HepG2 (cell line): ENCODE data around the gene PALM. TPM values are rescaled to one million over a fixed set of nuclear protein-coding genes. Genes with fewer than 3 reads are reported as not detected.

Experiments
- CHD2 ChIP-seq: IDR thresholded peaks from 2 replicates; pipeline ENCODE4 v1.6.1; 2011; ENCODE audit warnings: low read depth, low read length, improper control_type of control experiment
- CSRNP1 ChIP-seq: sonication (generic); formaldehyde crosslinking; IDR thresholded peaks from 2 replicates; pipeline ENCODE4 v1.8.1; 2023; ENCODE audit warnings: mild to moderate bottlenecking, missing genetic modification reagents
- ELF1 ChIP-seq: sonication (generic); formaldehyde crosslinking; IDR thresholded peaks from 2 replicates; pipeline ENCODE4 v1.4.0; 2020; ENCODE audit warnings: missing genetic modification reagents
- FIP1L1 ChIP-seq: fragments of 200-400 bp; formaldehyde crosslinking; IDR thresholded peaks from 2 replicates; pipeline ENCODE4 v1.6.1; 2018; ENCODE audit warnings: low read depth, mild to moderate bottlenecking, low read length, moderate library complexity, borderline replicate concordance; ENCODE audit not compliant: insufficient read depth
- GATA4 ChIP-seq: sonication (generic); IDR thresholded peaks from 2 replicates; pipeline ENCODE4 v1.6.1; 2016; ENCODE audit warnings: antibody characterized with exemption, low read depth, borderline replicate concordance
- IKZF4 ChIP-seq: sonication (generic); formaldehyde crosslinking; IDR thresholded peaks from 2 replicates; pipeline ENCODE4 v1.5.1; 2020; ENCODE audit warnings: borderline replicate concordance, mild to moderate bottlenecking, low read depth, missing genetic modification reagents; ENCODE audit errors: not compliant biosample characterization
- KDM1A ChIP-seq: IDR thresholded peaks from 2 replicates; pipeline ENCODE4 v1.6.1; 2016; ENCODE audit warnings: missing compliant biosample characterization
- MTF2 ChIP-seq: sonication (generic); formaldehyde crosslinking; IDR thresholded peaks from 2 replicates; pipeline ENCODE4 v1.5.0; 2020; ENCODE audit warnings: missing genetic modification reagents, borderline replicate concordance
- MZF1 ChIP-seq: sonication (generic); formaldehyde crosslinking; IDR thresholded peaks from 2 replicates; pipeline ENCODE4 v1.8.1; 2023; ENCODE audit warnings: mild to moderate bottlenecking, missing genetic modification reagents, borderline replicate concordance
- NFRKB ChIP-seq: fragments of 450-650 bp; IDR thresholded peaks from 2 replicates; pipeline ENCODE4 v1.6.1; 2017
- NR0B2 ChIP-seq: sonication (generic); formaldehyde crosslinking; IDR thresholded peaks from 2 replicates; pipeline ENCODE4 v1.4.0; 2020; ENCODE audit warnings: mild to moderate bottlenecking, missing genetic modification reagents
- REXO4 ChIP-seq: sonication (generic); formaldehyde crosslinking; IDR thresholded peaks from 2 replicates; pipeline ENCODE4 v1.8.0; 2022; ENCODE audit warnings: missing genetic modification reagents, mild to moderate bottlenecking, borderline replicate concordance
- SIX4 ChIP-seq: sonication (generic); formaldehyde crosslinking; IDR thresholded peaks from 2 replicates; pipeline ENCODE4 v1.4.0; 2020; ENCODE audit warnings: missing genetic modification reagents
- U2AF2 ChIP-seq: fragments of 200-400 bp; formaldehyde crosslinking; IDR thresholded peaks from 2 replicates; pipeline ENCODE4 v1.6.1; 2017; ENCODE audit warnings: low read depth, mild to moderate bottlenecking, low read length
- YEATS2 ChIP-seq: sonication (generic); formaldehyde crosslinking; IDR thresholded peaks from 2 replicates; pipeline ENCODE4 v1.4.0; 2020; ENCODE audit warnings: missing genetic modification reagents, borderline replicate concordance
- ZNF136 ChIP-seq: sonication (generic); formaldehyde crosslinking; IDR thresholded peaks from 2 replicates; pipeline ENCODE4 v1.8.1; 2022; ENCODE audit warnings: low read depth, mild to moderate bottlenecking, moderate library complexity, missing genetic modification reagents
- ZNF296 ChIP-seq: sonication (generic); formaldehyde crosslinking; conservative IDR thresholded peaks from 2 replicates; pipeline ENCODE4 v1.5.0; 2020; ENCODE audit warnings: mild to moderate bottlenecking, missing genetic modification reagents
- ZNF546 ChIP-seq: sonication (generic); formaldehyde crosslinking; conservative IDR thresholded peaks from 2 replicates; pipeline ENCODE4 v1.8.1; 2023; ENCODE audit warnings: mild to moderate bottlenecking, missing genetic modification reagents
- ZNF556 ChIP-seq: sonication (generic); formaldehyde crosslinking; IDR thresholded peaks from 2 replicates; pipeline ENCODE4 v1.4.0; 2020; ENCODE audit warnings: mild to moderate bottlenecking, missing genetic modification reagents, borderline replicate concordance
- polyA plus RNA-seq, 8 experiments: library from polyadenylated mRNA; depleted of rRNA in 3 of 8; stranded (reverse) in 7 of 8; unstranded in 1 of 8; fragments of >200 nt; fragmentation: Illumina TruSeq in 4 of 8; extraction: Trizol in 4 of 8; gene quantifications; 2 replicates each; pipeline versions ENCODE4 v1.2.1 to v1.2.3, GENCODE V29; 2011 to 2016; ENCODE audit warnings: low read depth in 4 of 8, missing spikeins in 1 of 8, mixed read lengths in 1 of 8; ENCODE audit not compliant: insufficient read depth in 1 of 8
- total RNA-seq, 5 experiments: library from RNA; depleted of rRNA; stranded (reverse); fragments of >200 nt; fragmentation: Illumina TruSeq; extraction: Trizol; gene quantifications; 2 replicates each; pipeline ENCODE4 v1.2.3, GENCODE V29; 2016; ENCODE audit warnings: low read depth in 1 of 5
- TF ChIP-seq, protein P1 (sequence below): sonication (generic); formaldehyde crosslinking; conservative IDR thresholded peaks from 2 replicates; pipeline ENCODE4 v1.4.0; 2020; ENCODE audit warnings: mild to moderate bottlenecking, missing genetic modification reagents, moderate library complexity
- TF ChIP-seq, protein P2 (sequence below): sonication (generic); formaldehyde crosslinking; conservative IDR thresholded peaks from 2 replicates; pipeline ENCODE4 v1.8.0; 2022; ENCODE audit warnings: missing genetic modification reagents

PALM gene
- total and polyA plus RNA-seq, 2 of the 13 experiments (the other 11 are each of a cell fraction or from before 2014, with no cell fraction given) = 4.0 to 9.7 TPM

DNA sequence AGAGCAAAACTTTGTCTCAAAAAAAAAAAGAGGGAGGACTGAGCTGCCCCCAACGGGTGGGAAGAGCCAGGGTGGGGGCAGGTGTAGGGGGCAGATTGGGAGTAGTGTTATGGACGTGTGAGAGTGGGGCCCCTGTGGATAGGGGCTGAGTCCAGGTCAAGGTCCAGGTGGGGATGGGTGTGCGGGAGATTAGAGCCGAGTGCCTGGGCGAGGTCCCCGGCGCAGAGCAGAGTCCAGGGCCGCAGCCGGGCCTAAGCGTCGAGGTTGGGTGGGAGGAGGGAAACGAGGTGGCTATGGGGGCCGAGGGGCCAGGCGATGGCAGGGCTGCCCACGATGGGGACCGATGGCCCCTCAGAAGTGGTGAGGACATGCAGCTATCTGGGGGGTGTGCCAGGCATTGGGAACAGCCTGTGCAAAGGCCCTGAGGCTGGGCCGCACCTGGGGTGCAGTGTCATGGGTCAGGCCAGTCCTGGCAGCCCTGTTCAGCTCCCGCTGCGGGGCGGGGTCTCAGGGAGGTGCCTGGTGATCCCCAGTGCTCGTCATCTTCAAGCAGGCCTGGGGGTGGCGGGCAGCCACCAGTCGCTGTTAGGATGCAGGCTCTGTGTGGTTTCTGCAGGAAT is 29.9 kb downstream of the PALM start (continued):
- no peak for TF ChIP-seq NR0B2 (CRISPR knock-in tag)
- no peak for TF ChIP-seq MZF1 (CRISPR knock-in tag)
- TF ChIP-seq U2AF2 = no peak
- TF ChIP-seq, protein P1, sequence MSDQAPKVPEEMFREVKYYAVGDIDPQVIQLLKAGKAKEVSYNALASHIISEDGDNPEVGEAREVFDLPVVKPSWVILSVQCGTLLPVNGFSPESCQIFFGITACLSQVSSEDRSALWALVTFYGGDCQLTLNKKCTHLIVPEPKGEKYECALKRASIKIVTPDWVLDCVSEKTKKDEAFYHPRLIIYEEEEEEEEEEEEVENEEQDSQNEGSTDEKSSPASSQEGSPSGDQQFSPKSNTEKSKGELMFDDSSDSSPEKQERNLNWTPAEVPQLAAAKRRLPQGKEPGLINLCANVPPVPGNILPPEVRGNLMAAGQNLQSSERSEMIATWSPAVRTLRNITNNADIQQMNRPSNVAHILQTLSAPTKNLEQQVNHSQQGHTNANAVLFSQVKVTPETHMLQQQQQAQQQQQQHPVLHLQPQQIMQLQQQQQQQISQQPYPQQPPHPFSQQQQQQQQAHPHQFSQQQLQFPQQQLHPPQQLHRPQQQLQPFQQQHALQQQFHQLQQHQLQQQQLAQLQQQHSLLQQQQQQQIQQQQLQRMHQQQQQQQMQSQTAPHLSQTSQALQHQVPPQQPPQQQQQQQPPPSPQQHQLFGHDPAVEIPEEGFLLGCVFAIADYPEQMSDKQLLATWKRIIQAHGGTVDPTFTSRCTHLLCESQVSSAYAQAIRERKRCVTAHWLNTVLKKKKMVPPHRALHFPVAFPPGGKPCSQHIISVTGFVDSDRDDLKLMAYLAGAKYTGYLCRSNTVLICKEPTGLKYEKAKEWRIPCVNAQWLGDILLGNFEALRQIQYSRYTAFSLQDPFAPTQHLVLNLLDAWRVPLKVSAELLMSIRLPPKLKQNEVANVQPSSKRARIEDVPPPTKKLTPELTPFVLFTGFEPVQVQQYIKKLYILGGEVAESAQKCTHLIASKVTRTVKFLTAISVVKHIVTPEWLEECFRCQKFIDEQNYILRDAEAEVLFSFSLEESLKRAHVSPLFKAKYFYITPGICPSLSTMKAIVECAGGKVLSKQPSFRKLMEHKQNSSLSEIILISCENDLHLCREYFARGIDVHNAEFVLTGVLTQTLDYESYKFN (CRISPR knock-in tag) = peak; percentile 100
- TF ChIP-seq ZNF136 (CRISPR knock-in tag) = no peak; the same call in 1 of the 2 replicates
- TF ChIP-seq, protein P2, sequence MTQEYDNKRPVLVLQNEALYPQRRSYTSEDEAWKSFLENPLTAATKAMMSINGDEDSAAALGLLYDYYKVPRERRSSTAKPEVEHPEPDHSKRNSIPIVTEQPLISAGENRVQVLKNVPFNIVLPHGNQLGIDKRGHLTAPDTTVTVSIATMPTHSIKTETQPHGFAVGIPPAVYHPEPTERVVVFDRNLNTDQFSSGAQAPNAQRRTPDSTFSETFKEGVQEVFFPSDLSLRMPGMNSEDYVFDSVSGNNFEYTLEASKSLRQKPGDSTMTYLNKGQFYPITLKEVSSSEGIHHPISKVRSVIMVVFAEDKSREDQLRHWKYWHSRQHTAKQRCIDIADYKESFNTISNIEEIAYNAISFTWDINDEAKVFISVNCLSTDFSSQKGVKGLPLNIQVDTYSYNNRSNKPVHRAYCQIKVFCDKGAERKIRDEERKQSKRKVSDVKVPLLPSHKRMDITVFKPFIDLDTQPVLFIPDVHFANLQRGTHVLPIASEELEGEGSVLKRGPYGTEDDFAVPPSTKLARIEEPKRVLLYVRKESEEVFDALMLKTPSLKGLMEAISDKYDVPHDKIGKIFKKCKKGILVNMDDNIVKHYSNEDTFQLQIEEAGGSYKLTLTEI (CRISPR knock-in tag) = no peak
- peak; percentile 41; the same call in 1 of the 2 replicates for TF ChIP-seq YEATS2 (CRISPR knock-in tag)
- TF ChIP-seq ELF1 (CRISPR knock-in tag) = no peak; the same call in 1 of the 2 replicates
- peak; percentile 54; the same call in 1 of the 2 replicates for TF ChIP-seq ZNF556 (CRISPR knock-in tag)
- TF ChIP-seq GATA4 = peak; percentile 59; the same call in 1 of the 2 replicates
- TF ChIP-seq CHD2 = peak; percentile 18; the same call in 1 of the 2 replicates
- TF ChIP-seq SIX4 (CRISPR knock-in tag) = peak; percentile 43; the same call in 1 of the 2 replicates
- TF ChIP-seq ZNF546 (CRISPR knock-in tag) = no peak
- TF ChIP-seq REXO4 = no peak
- no peak for TF ChIP-seq FIP1L1
- no peak for TF ChIP-seq IKZF4 (CRISPR knock-in tag)
- TF ChIP-seq CSRNP1 = peak; percentile 83
- TF ChIP-seq KDM1A (CRISPR knock-in tag) = peak; percentile 93
- TF ChIP-seq NFRKB = no peak
- TF ChIP-seq ZNF296 (CRISPR knock-in tag) = 0 out of 2 replicates have a peak, but pooled peaks have one; percentile 64
- TF ChIP-seq MTF2 = no peak
